PC-9 (cell line): ENCODE results near the gene NELL1. TPM values are rescaled to one million over a fixed set of nuclear protein-coding genes. Genes with fewer than 3 reads are reported as not detected.

Source experiments
- BruUV-seq: library from RNA; stranded (reverse); fragments of 400-500 nt; replicated peaks from 2 replicates; lab custom pipeline; 2021; lab: Mats Ljungman, UMichigan
- CTCF ChIA-PET: fragments of 300-600 bp; sonication (Branson Sonifier 250); formaldehyde crosslinking; loops from one replicate; lab custom pipeline; 2022; ENCODE audit warnings: antibody characterized with exemption; lab: Charles Lee
- POLR2A ChIA-PET: fragments of 300-600 bp; sonication (Branson Sonifier 250); formaldehyde crosslinking; loops from one replicate; lab custom pipeline; 2022; ENCODE audit warnings: antibody characterized with exemption; ENCODE audit not compliant: unreplicated experiment; lab: Charles Lee
- DNase-seq, 2 experiments: peaks; one replicate each; pipeline versions ENCODE4 v3.0.0 to v3.0.0-alpha.2; 2015 to 2022; ENCODE audit warnings: mixed read lengths in 1 of 2
- H2AFZ ChIP-seq: fragments of 200-600 bp; sonication (generic); 2 replicates; pipeline ENCODE4 v1.8.1; 2017; ENCODE audit warnings: antibody characterized with exemption
- H3F3A ChIP-seq: fragments of 200-600 bp; sonication (generic); 2 replicates; pipeline ENCODE4 v1.8.1; 2017; ENCODE audit warnings: antibody characterized with exemption, mild to moderate bottlenecking, low read depth; ENCODE audit not compliant: insufficient read depth
- H3K27ac ChIP-seq: fragments of 200-600 bp; sonication (generic); 2 replicates; pipeline ENCODE4 v1.6.1; 2016; ENCODE audit warnings: mixed run types
- H3K27me3 ChIP-seq: fragments of 200-600 bp; sonication (generic); 2 replicates; pipeline ENCODE4 v1.6.1; 2016; ENCODE audit warnings: low read depth, mixed run types; ENCODE audit not compliant: insufficient read depth
- H3K36me3 ChIP-seq: fragments of 200-600 bp; sonication (generic); 2 replicates; pipeline ENCODE4 v1.6.1; 2016; ENCODE audit warnings: low read depth, mixed run types
- H3K4me1 ChIP-seq: fragments of 200-600 bp; sonication (generic); replicated peaks from 2 replicates; pipeline ENCODE4 v1.6.1; 2016; ENCODE audit warnings: mixed run types; ENCODE audit not compliant: insufficient read depth
- H3K4me2 ChIP-seq: fragments of 200-600 bp; sonication (generic); 2 replicates; pipeline ENCODE4 v1.6.1; 2017; ENCODE audit warnings: mixed run types
- H3K4me3 ChIP-seq: fragments of 200-600 bp; sonication (generic); 2 replicates; pipeline ENCODE4 v1.6.1; 2016; ENCODE audit warnings: mixed run types
- H3K79me2 ChIP-seq: fragments of 200-600 bp; sonication (generic); 2 replicates; pipeline ENCODE4 v1.6.1; 2017; ENCODE audit warnings: low read depth, mixed run types
- H3K9me2 ChIP-seq: fragments of 200-600 bp; sonication (generic); 2 replicates; pipeline ENCODE4 v1.8.1; 2017; ENCODE audit warnings: mild to moderate bottlenecking; ENCODE audit not compliant: insufficient read depth
- H3K9me3 ChIP-seq: fragments of 200-600 bp; sonication (generic); 2 replicates; pipeline ENCODE4 v1.8.1; 2016; ENCODE audit warnings: low read depth; ENCODE audit not compliant: insufficient read depth
- H4K20me1 ChIP-seq: fragments of 200-600 bp; sonication (generic); 2 replicates; pipeline ENCODE4 v1.8.1; 2017; ENCODE audit not compliant: insufficient read depth
- CTCF ChIP-seq: fragments of 200-600 bp; sonication (generic); conservative IDR thresholded peaks from 2 replicates; pipeline ENCODE4 v1.6.1; 2017; ENCODE audit warnings: mixed run types, antibody characterized with exemption, mild to moderate bottlenecking, moderate library complexity
- EZH2 ChIP-seq: fragments of 200-600 bp; sonication (generic); IDR thresholded peaks from 2 replicates; pipeline ENCODE4 v1.8.0; 2017; ENCODE audit warnings: antibody characterized with exemption, low read depth
- intact Hi-C: fragments of 100-400 bp; cut with micrococcal nuclease; formaldehyde crosslinking; loops from one replicate; pipeline ENCODE4 v1.10.0; 2022; ENCODE audit not compliant: unreplicated experiment
- total RNA-seq: library from RNA; stranded (reverse); gene quantifications from 2 replicates; pipeline ENCODE4 v1.2.3, GENCODE V29; 2021

NELL1 gene
- total RNA-seq, 1 experiment from 2014 or later, result not detected

DNA sequence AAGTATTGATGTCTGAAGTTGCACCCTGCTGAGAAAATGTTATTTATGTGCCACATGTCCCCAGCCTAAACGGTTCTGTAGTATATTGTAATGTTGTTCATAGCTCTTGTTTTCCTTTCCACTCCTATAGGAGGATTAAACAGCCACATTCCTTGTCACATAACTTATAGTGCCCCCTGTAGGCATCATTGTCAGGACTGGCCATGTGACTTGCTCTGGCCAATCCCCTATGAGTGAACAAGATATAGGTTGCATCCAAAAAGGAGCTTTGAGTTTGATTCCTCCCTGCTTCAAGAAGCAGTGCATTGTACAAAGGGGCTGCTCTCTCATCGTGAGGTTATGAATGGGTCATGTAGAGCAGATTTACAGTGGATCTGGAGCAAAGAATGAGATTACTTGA is 805.9 kb downstream of the NELL1 start:
- TF ChIP-seq CTCF (no peak), EZH2 (no peak)
- Histone ChIP-seq H4K20me1 (no peaks in the 10 kb centered on the region), H3K79me2 (no peaks in the 10 kb centered on the region), H3K9me3 (no peaks in the 10 kb centered on the region), H2AFZ (no peak overlapping the region), H3K4me1 (no peaks in the 10 kb centered on the region), H3K4me2 (no peak overlapping the region), H3K36me3 (no peaks in the 10 kb centered on the region), H3K4me3 (no peak overlapping the region), H3K27me3 (no peaks in the 10 kb centered on the region), H3F3A (no peaks in the 10 kb centered on the region), H3K9me2 (no peaks in the 10 kb centered on the region; the same call in 1 of the 2 replicates), H3K27ac (no peak overlapping the region)
- intact Hi-C loops, result no loop called here
- BruUV-seq, result no TSS peak
- POLR2A ChIA-PET, result no interaction called here
- CTCF ChIA-PET, result no interaction called here
- DNase-seq, result no peak

GRCh38 chr11:21476588-21476987 is 807.2 kb downstream of the NELL1 start:
- BruUV-seq, result no TSS peak
- no peak overlapping the region for H2AFZ ChIP-seq
- DNase-seq, result no peak
- H3K36me3 ChIP-seq, result no peaks in the 10 kb centered on the region
- no peaks in the 10 kb centered on the region for H4K20me1 ChIP-seq
- no peak overlapping the region for H3K4me2 ChIP-seq
- H3K79me2 ChIP-seq, result no peaks in the 10 kb centered on the region
- ChIA-PET CTCF (no interaction called here), POLR2A (no interaction called here)
- no peaks in the 10 kb centered on the region for H3K4me1 ChIP-seq
- no peaks in the 10 kb centered on the region; the same call in 1 of the 2 replicates for H3K9me2 ChIP-seq
- no peaks in the 10 kb centered on the region for H3F3A ChIP-seq
- H3K9me3 ChIP-seq, result no peaks in the 10 kb centered on the region
- no peaks in the 10 kb centered on the region for H3K27me3 ChIP-seq
- TF ChIP-seq EZH2 (no peak), CTCF (no peak)
- H3K27ac ChIP-seq, result no peak overlapping the region
- H3K4me3 ChIP-seq, result no peak overlapping the region
- intact Hi-C loops, result no loop called here

- Histone ChIP-seq H3F3A (no peaks in the 10 kb centered on the region), H3K4me1 (no peaks in the 10 kb centered on the region), H2AFZ (no peak overlapping the region), H4K20me1 (no peaks in the 10 kb centered on the region), H3K9me3 (no peaks in the 10 kb centered on the region), H3K27me3 (no peaks in the 10 kb centered on the region), H3K36me3 (no peaks in the 10 kb centered on the region), H3K27ac (no peak overlapping the region), H3K4me3 (no peak overlapping the region), H3K79me2 (no peaks in the 10 kb centered on the region), H3K4me2 (no peak overlapping the region), H3K9me2 (no peaks in the 10 kb centered on the region; the same call in 1 of the 2 replicates)
- no peak for DNase-seq
- TF ChIP-seq EZH2 (no peak), CTCF (no peak)
- ChIA-PET CTCF (no interaction called here), POLR2A (interaction anchor here (0.6 kb wide), 1 partner anchor 670 kb away, joined by 5 read pairs; no protein-coding TSS in a partner anchor)
- no TSS peak for BruUV-seq
- intact Hi-C loops, result no loop called here
These were observed 810.9 kb downstream of the NELL1 start for GRCh38 chr11:21480240-21480639.
